Dendritic cell treated with granulocyte-macrophage colony-stimulating factor and Interleukin-4, amounts not matched to agents 40 ng/mL and 50 ng/mL, for 4 days (primary cell): Measurements from ENCODE around the gene ALG1.
"Not testable (repeated sequence)": the region's sequence is repeated elsewhere in the genome, so short reads cannot be mapped to it uniquely, and the experiment has no call there.

ENCODE experiments used
- H3K27ac Mint-ChIP-seq: one replicate; pipeline ENCODE4 v1.8.0; 2022; ENCODE audit warnings: mild to moderate bottlenecking, mixed read lengths
- H3K27me3 Mint-ChIP-seq: one replicate; pipeline ENCODE4 v1.8.0; 2022; ENCODE audit warnings: mild to moderate bottlenecking, mixed read lengths
- H3K36me3 Mint-ChIP-seq: one replicate; pipeline ENCODE4 v1.8.0; 2022; ENCODE audit warnings: low read depth, mixed read lengths
- H3K4me1 Mint-ChIP-seq: one replicate; pipeline ENCODE4 v1.8.0; 2022; ENCODE audit warnings: low read depth, mixed read lengths
- H3K4me3 Mint-ChIP-seq: one replicate; pipeline ENCODE4 v1.8.0; 2022; ENCODE audit warnings: mild to moderate bottlenecking, moderate library complexity, mixed read lengths
- H3K9me3 Mint-ChIP-seq: one replicate; pipeline ENCODE4 v1.8.0; 2022; ENCODE audit warnings: mixed read lengths
- intact Hi-C: fragments of 100-400 bp; cut with micrococcal nuclease; formaldehyde crosslinking; loops from one replicate; pipeline ENCODE4 v1.15.0; 2022

The ALG1 gene

DNA sequence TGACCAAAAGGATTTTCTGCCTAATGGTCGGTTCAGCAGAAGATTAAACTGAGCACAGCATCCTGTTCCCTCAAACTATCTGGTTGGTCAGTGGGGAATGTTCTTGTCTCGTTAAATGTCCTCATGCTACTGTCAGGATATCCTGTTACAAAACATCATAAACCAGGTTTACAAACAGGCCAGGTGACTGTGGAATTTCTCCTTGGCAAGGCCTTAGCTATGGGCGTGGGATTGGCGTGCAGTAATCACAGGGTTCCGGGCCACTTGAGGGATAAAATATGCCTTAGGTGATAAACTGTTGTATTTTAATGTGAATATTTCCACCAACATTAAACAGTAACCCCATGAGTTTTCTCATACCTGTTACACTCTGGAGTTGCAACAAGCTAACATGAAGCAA is 33.4 kb downstream of the ALG1 start:
- H3K4me1 Mint-ChIP-seq, H3K9me3 Mint-ChIP-seq, intact Hi-C loops, H3K4me3 Mint-ChIP-seq, H3K36me3 Mint-ChIP-seq, H3K27ac Mint-ChIP-seq: not testable (repeated sequence)
- peaks cover 46% of the 10 kb centered on the region for H3K27me3 Mint-ChIP-seq

DNA sequence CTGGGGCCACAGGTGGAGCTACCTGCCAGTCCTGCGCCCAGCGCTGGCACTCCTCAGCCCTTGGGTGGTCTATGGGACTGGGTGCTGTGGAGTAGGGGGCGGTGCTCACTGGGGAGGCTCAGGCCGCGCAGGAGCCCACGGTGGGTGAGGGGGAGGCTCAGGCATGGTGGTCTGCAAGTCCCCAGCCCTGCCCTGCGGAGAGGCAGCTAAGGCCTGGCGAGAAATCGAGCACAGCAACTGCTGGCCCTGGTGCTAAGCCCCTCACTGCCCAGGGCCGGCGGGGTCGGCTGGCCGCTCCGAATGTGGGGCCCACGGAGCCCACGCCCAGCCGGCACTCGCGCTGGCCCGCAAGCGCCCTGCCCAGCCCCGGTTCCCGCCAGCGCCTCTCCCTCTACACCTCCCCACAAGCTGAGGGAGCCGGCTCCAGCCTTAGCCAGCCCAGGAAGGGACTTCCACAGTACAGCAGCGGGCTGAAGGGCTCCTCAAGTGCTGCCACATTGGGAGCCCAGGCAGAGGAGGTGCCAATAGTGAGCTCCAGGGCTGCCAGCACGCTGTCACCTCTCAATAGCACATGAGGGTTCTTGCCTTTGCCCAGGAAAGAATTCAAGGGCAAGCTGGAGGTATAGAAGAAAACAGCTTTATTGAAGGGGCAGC is 37.0 kb downstream of the ALG1 start:
- Mint-ChIP-seq H3K27ac (no peak overlapping the region), H3K9me3 (no peaks in the 10 kb centered on the region), H3K36me3 (no peaks in the 10 kb centered on the region), H3K27me3 (peaks cover 34% of the 10 kb centered on the region), H3K4me1 (peaks cover 6% of the 10 kb centered on the region), H3K4me3 (no peak overlapping the region)
- intact Hi-C loops = no loop called here

DNA sequence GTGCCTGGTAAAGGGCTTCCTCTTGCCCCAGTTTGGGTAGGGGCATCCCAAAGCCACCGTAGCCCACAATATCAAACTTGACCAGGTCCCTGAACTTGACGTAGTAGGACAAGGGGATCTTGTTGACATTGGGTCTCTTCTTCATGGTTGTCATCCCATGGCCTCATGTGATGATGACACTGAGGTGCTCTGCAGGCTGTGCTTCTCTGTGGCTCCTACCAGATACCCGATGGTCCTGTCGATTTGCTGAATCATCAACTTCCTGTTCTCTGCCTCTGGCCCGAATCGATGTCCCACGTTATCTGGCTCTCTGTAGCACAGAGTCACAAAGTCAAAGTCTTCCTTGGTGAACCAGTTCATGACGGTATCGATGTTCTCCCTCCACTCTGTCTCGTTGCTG is 39.3 kb downstream of the ALG1 start:
- intact Hi-C loops, H3K4me3 Mint-ChIP-seq, H3K27ac Mint-ChIP-seq, H3K36me3 Mint-ChIP-seq, H3K4me1 Mint-ChIP-seq, H3K9me3 Mint-ChIP-seq: not testable (repeated sequence)
- peaks cover 43% of the 10 kb centered on the region for H3K27me3 Mint-ChIP-seq

DNA sequence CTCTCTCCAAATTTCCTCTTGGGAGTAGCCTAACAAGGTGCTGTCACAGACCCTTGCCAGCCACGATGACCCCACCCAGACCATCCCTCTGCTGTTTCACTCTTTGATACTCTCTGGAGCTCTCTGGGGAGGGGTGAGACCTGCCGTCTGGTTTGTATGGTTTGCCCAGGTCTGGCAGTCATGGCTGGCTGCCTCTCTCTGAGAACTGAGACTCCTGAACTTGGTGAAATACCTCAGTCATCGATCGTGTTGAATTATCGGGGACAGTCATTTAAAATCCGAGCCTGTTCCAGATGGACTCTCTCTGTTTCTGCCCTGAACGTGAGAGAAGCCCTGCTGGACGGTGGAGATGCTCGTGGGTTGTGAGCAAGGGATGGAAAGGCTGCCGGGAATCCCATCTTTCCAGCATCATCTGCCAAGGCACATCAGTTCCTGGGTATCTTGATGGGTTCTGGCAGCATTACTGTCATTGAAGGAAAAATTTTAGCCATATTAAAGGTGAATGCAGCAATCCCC is 45.2 kb downstream of the ALG1 start:
- not testable (repeated sequence) for H3K27ac Mint-ChIP-seq

DNA sequence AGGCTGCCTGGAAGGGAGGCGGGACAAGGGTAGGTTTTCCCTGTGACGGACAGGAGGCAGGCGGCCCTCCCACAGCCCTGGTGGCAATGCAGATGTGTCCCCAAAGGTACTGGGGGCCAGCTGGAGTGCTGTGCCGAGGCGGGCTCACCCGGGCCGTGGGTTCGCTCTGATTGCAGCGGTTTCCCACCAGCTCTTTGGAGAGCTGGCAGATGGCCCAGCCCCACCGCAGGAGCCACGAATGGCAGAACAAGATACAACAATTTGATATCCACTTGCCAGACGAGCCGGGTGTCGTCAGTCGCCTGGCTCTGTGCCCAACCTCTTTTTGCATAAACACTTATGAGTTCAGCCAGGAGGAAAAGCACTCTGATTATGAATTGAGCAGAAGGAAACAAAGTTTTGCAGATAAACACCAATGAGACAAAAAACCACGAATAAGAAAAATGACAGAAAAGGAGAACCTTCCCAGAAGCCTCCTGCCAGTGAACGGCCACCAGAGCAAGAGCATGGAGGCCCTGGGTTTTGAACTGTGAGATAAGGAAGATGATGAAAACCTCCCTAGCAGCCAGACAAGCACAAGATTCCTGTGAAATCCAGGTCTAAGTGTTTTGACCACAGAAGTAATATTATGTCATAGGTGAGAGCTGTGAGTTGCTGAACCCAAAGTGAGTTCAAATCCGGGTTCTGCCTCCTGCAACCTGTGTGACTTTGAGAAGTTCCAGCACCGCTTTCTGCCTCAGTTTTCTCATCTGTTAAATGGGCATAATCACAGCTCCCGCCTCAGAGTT is 45.9 kb downstream of the ALG1 start:
- H3K27ac Mint-ChIP-seq, H3K4me3 Mint-ChIP-seq, H3K9me3 Mint-ChIP-seq, H3K36me3 Mint-ChIP-seq, intact Hi-C loops: not testable (repeated sequence)
- Mint-ChIP-seq H3K4me1 (peaks cover 10% of the 10 kb centered on the region), H3K27me3 (peaks cover 62% of the 10 kb centered on the region)

More for the DNA sequence above, 45.2 kb downstream of the ALG1 start:
- intact Hi-C loops, H3K4me3 Mint-ChIP-seq, H3K4me1 Mint-ChIP-seq, H3K36me3 Mint-ChIP-seq, H3K9me3 Mint-ChIP-seq: not testable (repeated sequence)
- H3K27me3 Mint-ChIP-seq = peaks cover 66% of the 10 kb centered on the region

DNA sequence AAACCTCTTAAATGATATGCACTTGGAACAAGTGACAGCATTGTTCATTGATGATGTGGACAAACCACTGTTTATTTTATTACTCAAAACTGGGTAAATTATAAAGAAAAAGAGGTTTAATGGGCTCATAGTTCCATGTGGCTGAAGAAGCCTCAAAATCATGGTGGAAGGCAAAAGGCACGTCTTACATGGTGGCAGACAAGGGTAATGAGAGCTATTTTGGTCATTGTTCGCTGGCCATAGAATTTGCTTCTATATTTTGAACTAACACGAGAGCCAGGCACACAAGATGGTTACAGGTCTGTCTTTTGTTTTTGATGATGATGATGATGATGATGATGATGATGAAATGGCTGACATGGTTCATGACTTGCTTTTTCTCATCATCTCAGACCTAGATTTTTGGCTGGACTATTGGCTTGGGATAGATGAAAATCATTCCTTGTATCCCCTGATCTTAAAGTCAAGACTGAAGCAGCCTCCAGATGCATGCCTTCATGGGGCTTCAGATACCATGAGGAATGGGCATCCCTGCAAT is 59.9 kb downstream of the ALG1 start:
- H3K36me3 Mint-ChIP-seq, H3K27ac Mint-ChIP-seq, H3K4me3 Mint-ChIP-seq, H3K9me3 Mint-ChIP-seq, H3K4me1 Mint-ChIP-seq, intact Hi-C loops: not testable (repeated sequence)
- peaks cover 50% of the 10 kb centered on the region for H3K27me3 Mint-ChIP-seq

DNA sequence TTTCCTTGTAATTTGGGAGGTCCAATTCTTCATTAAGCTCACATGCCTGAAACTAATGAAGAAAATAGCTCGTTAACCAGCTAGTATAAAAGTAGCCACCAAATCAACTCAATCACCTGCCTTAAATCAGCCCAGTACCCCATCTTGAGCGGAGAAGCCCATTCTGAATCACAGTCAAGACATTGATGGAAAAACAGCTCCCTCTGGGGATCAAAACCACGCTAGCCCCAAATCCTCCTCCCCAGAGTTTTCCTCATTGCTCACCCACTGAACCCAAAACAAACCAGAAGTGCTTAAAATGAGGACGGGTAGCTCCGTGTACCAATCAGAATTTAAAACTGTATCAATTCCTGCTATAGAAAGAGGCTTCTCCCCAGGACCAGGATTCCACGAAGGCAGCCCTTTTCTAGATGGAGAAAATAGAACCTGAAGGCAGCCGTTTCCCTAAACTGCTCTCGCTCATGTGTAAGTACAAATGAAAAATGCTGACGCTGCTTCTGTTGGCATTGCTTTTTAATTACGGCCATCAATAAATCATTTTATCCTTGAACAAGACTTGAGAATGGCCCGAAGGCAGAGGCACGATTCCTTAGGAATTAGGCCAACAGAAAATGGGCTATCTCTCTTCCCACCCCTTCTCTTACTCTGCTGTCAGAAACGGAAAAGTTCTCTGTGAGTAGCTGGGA is 61.4 kb downstream of the ALG1 start:
- H3K36me3 Mint-ChIP-seq, H3K4me3 Mint-ChIP-seq, H3K4me1 Mint-ChIP-seq, intact Hi-C loops, H3K9me3 Mint-ChIP-seq, H3K27ac Mint-ChIP-seq: not testable (repeated sequence)
- peaks cover 50% of the 10 kb centered on the region for H3K27me3 Mint-ChIP-seq

DNA sequence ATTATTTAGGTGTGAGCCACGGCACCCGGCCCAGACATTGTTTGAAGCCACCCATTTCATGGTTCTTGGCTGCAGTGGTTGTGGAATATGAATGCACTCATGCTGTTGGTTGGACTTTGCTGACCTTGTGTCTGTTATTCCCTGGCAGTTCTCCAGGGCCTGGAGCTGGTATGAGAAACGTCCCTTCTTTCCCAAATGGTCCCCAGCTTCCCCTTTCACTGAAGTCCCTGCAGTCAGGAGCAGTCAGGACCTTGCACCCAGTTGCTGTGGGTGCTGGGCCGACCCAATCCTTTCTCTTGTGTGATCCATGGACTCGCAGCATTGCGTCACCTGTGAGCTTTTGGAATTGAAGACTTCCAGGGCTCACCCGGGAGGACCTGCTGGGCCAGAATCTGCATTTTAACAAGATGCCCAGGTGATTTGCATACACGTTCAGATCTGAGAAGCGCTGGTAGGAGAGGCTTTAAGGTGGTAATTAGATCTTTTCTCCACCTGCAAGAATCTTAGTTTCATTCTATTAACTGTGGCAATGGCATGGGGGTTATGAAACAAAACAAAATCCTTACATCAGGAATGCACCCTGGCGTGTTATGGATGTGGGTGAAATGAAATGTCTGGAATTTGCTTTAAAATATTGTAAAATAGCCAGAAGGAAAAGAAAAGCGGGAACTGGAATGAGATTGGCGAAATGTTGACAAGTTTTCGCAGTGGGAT is 63.3 kb downstream of the ALG1 start:
- H3K27me3 Mint-ChIP-seq = peaks cover 46% of the 10 kb centered on the region
- H3K4me1 Mint-ChIP-seq, H3K9me3 Mint-ChIP-seq, intact Hi-C loops, H3K36me3 Mint-ChIP-seq, H3K27ac Mint-ChIP-seq, H3K4me3 Mint-ChIP-seq: not testable (repeated sequence)
